HG03558 (cell line): ENCODE measurements around the gene COL21A1.
A peak's percentile ranks its signal among the peaks of the same experiment; 100 is the strongest.

Experiments used
- ATAC-seq: cut with Tn5 transposase; IDR thresholded peaks from one replicate; pipeline ENCODE4 v1.9.1; 2021; ENCODE audit warnings: moderate number of reproducible peaks; ENCODE audit not compliant: unreplicated experiment; ENCODE audit errors: extremely low read depth

Gene COL21A1

DNA sequence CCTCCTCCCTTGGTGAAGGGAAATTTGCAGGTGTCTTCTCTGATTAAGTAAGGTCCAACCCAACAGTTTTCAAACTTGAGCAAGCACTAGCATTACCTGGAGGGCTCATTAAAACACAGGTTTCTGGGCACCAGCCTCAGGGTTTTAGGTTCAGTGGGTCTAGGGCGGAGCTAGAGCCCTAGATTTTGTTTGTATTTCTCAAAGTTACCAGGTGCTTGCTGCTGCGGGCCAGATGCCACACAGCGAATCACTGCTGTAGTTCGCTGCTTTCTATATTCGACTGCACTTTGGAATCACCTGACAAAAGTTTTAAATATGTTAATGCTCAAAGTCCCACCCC is 869 bp downstream of the COL21A1 start:
- ATAC-seq = no peak

DNA sequence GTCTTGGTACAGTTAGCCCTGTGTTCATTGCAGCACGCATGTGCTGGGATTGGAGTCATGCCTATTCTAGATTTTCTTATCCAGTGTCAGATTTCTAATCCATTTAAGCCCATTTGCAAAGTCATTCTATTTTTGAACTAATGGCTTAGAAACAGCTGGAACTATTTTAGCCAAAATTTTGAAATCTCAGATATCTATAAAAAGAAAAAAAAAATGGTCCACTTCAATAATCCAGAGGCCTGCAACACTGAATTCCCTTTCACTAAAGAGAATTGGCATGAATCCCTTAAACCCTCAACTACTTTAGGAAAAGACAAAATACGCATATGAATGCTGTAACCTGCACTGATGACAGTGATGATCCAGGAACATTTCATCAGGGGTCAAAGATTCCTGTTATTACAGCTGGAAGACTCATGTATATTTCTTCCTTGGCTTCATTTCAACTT is 1.5 kb downstream of the COL21A1 start:
- ATAC-seq = no peak

DNA sequence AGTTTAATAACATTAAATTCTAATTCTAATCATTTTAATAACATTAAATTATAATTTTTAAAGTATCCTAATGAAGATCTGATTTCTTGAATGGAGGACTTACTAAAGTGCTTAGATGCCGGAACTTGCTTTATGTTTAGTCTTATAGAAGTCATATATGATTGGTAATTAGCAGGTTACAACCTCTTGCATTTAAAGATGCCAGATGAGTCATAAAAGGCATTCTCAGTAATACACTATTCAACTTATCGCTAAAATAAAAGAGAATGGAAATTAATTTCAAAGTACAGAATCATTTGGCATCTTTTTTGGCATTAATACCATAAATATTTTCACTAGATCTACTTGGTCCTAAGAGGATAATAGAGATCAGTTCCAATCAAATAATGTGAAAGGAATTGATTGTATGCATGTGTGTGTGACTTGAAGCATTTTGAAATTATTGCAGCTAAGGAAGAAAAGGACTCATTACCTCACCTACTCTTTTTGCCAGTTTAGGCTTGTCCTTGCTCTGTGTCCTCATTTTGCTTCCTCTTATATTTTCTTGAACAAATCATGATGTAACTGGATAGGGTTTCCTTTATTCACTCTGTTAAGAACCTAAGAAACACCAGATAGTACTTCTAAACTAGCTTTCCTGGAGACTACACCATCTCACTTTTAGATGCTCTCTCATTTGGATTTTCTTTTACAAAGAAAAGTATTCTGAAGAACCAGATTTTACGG is 2.7 kb downstream of the COL21A1 start:
- ATAC-seq = no peak

DNA sequence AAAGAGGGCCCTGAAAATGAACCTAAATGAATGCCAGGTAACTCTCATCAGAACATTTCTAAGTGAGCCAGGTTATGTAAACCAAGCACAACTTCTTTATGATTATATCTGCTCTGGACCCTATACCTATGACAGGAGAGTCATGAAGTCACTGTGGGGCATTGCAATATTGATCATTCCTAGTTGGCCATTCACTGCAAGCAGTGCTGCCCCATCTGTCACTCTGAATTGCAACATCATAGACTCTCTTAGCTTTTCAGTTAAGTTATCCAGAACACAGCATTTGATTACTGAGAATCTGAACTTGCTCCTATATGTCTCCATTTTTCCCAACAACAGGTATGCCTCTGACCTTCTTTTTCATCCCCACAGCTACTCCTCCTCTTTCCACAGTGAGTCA is 3.3 kb downstream of the COL21A1 start:
- ATAC-seq = no peak

DNA sequence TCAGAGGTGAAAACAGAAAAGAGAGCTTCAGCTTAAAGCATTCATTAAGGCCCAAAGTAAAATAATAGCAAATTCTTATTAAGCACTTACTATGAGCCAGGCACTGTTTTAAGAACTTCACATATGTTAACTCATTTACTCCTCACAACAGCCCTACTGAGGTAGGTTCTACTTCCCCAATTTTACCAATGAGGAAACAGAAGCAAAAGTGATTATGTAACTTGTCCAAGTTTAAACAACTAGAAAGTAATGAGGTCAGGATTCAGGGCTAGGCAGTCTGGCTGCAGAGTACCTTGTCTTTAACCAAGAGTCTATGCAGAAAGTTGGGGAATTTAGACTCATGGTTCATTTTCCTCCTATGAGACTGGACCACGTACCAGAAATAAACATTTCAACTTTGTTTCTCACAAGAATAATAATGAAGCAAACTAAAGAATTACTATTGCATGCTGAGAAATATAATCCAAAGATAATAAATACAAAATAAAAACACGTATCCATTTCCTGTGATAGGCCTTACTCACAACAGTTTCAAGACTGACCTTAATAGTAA is 3.8 kb downstream of the COL21A1 start:
- ATAC-seq = peak; percentile 69

DNA sequence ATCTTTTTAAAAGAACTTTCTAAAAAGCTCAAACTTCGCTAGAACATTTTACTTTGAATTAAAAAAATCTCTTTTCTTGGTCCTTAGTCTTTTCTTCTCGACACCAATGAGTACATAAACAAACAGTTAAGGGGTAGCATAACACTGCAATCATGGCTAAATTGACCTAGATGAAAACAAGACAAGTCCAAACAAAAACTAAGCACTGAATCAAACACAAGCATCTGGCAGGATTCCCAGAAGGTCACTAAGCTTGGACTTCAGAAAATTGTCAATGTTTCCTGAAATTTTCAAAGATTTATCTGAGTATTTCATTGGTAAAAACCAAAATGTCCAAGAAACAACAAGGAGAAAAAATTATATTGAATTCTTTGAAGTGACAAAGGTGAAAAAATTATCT is 5.0 kb downstream of the COL21A1 start:
- no peak for ATAC-seq

DNA sequence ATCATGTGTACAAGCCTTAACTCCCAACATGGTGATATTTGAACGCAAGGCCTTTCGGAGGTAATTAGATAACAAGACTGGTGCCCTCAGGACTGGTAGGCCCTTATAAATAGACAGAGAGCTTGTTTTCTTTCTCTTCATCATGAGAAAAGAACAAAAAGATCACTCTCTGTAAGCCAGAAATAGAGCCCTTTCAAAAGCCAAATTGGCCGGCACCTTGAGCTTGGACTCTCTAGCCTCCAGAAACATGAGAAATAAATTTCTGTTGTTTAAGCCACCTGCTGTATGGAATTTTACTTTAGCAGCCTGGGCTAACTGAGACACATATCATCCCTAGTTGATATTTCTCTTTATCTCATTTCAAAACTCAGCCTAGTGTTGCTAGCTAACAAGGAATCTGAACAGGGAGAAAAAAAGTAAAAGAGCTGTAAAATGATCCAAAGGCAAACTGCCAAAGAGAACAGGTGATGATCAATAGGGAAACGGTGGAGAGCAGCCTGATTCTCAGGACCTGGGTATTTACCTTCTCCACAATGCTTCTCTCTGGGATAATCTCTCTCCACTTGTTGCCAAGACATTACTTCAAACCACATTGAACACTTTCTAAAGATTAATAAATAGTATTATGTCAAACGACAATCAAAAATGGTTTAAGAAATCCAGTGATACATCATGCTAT is 6.1 kb downstream of the COL21A1 start:
- no peak for ATAC-seq

DNA sequence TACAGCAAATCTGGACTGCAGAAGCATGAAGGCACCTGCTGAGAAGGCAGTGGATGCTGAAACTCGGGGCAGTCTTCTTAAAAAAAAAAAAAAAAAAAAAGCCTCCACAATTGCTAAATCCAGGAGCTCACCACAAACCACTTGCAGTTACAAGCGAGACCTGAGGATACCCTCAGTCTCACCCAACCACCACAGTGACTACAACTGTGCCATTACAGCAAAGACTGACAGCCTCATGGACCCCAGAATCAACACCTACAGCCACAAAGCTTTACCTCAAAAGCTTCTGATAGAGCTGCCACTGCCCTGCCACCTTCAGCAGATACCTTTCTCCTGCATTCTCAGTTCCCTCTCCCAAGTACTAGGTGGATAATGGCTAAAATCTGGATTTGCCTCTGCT is 9.0 kb downstream of the COL21A1 start:
- ATAC-seq = no peak

DNA sequence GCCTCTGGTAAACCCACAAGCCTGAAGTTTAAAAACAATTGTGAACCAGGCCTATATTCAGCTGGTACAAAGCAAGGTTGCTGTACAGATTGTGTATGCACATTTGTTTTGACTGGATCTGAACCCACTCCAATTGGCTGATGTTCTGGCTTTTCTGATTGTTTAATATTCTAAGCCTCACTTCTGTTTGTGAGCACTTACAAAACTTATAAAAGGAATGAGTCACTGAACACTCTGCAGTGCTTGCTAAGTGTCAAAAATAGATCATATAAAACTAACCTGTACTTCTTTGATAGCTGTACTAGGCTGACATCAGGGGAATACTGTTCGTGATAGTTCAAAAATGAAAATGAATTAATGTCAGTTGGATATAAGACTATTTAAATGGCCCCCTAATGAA is 12.1 kb downstream of the COL21A1 start:
- ATAC-seq = no peak

DNA sequence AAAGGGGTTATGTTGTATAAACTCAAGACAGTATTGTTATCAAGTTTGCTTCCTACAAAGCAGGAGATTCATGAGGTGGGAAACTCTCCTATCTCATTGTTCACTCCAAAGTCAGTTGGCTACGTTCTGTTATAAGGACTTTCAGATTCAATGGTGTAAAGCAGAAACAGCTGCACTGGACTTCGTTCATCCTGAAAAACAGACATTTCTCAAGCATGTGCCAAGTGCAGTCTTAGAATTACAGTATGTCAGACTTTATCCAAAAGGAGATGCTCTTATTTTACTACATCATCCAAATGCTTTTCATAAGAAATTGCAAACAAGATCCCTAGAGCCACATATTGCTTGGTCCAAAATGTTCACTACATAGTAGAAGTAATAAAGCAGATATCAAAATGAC is 14.9 kb downstream of the COL21A1 start:
- ATAC-seq = no peak

DNA sequence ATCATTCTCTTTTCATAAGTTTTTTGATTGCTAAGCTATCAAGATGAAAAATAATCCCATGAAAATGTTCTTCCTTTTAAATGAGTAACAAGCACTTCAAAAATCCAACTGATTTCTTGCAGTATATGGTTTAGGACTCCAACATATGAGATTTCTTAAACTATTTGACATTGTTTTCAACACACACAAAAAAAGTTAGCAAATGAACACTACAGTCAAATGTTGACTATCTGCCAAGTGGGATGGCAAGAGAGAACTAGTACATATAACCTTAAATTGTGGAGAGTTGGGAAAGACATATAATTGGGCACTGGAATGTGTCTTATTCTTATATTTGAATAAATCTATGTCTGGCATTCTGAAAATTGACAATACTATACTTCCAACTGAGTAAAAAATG is 15.6 kb downstream of the COL21A1 start:
- no peak for ATAC-seq

DNA sequence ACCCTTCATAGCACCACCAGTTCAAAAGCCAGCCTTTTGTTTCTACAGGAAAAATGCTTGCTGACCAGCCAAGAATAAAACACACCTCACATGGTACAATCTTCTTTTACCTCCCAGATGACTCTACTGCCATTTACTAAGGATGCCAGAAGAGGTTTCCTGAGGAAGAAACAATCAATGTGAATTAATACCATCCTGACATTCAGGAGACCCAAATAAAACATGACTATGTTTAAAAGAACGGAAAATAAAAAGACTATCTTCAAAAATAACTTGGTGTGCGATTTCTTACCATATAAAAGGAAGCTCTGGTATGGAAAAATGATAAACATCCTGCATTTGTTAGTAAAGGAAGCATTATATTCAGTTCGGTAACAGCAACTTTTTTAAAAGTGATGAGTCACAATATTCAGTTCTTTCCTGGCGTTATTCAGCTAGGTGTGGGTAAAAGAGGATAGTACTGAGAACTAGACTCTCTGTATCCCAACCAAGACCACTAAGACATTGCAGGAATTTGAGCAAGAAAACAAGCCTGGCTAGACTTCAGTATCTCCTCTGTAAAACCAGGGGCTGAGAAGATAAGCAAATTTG is 16.3 kb downstream of the COL21A1 start:
- ATAC-seq = no peak

DNA sequence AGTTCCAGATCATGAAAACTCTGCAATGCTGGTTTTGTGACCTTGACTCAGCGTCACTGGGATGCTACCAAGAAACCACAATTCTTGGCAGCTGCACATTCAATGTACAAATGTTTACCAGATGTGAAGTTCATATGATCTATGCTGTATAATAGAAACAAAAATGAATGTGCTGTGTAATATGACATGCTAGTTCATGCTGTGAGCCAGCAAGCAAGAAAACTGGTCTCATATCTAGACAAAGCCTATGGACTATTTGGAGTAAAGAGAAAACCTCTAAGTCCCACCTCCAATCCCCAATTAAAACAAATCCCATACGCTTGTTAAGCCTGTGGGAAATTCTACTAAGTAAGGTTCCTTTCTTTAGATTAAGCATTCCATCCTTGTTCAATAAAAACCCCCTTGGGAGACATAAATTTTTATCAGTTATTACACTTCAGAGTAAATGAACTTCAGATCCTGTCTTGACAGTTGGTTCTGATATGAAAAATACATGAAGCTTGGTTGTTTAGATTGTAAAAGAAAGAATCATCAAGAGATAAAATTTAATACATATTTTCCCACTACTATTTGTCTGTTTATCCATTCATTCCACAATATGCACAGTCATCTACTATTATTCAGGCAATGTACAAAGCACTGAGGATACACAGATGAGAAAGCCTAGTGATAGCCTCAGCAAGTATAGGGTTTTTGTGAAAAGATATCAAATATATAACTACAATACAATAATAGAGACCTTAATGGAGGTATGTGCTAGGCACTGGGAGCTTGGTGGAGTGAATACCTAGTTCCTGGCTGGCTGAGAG is 20.1 kb downstream of the COL21A1 start:
- ATAC-seq = no peak

DNA sequence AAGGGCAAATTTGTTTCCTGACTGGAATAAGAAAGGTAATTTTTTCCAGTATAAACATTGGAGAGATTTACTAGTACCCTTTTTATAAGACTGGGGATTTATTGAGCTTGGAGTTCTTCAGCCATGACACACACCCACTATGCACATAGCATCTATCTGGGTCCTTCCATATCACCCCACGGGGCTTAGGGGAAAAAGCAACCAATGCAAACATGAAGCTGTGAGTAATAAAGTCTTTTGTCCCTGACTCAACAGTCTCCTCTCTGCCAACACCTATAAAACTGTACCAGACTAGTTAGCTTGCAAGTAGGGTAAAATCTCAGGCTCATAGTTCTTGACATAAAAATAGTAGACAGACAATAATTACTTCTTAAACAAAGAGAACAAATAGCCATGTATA is 23.4 kb downstream of the COL21A1 start:
- ATAC-seq = no peak

DNA sequence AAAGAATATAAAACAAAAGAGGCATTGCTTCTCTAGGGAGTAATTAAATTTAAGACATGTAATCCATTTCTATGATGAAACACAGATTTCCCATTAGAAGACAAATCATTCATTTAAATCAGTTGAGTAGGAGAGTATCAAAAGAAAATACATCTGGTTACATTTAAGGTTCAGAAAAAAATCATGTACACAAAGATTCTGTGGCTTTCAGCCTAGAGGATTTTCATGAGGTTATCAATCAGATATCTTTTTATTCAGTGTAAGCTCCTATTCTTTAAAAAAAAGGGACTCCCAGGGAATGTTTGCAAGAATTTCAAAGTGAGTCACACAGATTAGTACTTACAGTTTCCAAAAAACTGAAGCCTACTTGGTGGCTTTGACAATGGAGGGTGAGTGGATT is 24.9 kb downstream of the COL21A1 start:
- ATAC-seq = no peak

DNA sequence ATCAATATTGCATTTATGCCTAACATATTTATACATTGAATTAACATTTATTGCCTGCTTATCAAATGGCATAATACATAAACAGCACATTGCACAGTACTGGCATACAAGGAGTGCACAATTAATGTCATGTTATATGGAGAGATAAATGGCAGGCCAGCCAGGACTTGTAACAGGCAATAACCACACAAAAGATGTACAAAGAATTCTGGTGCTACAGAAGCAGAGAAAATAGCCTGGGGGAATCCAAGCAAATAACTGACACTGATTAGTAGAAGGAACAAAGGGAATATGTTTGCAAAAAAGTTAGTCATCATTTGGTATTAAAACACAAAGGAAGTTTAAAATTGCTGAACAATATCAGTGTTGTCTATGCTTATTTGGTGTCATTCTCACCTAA is 27.3 kb downstream of the COL21A1 start:
- ATAC-seq = no peak

DNA sequence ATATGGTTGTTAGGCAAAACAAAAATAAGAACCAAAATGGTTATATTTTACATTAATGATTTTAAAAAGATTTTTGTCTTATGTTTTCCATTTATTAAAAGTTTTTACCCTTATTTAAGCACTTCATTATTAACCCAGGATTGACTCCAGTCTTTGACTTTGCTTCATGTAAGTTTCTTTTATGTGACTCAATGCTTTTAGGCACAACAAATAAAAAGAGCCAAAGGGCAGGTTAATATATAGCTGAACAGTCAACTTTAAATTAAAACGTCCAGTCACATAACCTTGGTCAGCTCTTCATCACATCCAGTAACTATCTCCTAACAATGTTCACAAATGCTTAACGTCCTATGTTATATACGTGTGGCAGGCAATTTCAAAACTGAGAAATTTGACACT is 32.7 kb downstream of the COL21A1 start:
- no peak for ATAC-seq

DNA sequence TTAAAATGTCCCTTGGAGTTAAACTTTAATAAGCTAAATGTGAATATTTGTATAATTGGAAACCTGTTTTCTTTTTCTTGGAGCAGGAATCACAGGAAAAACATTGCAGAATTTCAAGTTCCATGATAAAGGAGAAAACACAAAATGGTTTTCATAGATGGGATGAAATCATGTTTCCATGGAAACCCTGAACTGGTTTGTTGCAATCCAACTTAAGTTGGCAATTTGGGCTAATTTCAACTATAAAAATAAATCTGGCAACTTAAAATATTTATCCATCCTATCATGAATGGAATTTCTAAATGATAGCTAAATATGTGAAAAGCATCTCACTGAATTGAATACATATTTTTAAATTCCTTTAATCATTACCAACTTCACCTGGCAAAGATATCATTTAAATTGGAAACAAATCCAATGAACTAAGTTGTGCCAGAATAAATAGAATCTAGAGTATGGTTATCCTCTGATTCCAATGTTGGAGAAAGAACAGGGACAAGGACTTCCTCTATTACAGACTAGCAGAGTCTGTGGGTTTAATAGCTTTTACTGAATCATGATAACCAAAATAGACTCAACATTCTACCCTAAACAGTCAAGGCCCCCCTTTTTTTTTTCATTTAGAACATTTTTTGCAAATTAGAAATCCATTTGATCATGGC is 33.2 kb downstream of the COL21A1 start:
- no peak for ATAC-seq

DNA sequence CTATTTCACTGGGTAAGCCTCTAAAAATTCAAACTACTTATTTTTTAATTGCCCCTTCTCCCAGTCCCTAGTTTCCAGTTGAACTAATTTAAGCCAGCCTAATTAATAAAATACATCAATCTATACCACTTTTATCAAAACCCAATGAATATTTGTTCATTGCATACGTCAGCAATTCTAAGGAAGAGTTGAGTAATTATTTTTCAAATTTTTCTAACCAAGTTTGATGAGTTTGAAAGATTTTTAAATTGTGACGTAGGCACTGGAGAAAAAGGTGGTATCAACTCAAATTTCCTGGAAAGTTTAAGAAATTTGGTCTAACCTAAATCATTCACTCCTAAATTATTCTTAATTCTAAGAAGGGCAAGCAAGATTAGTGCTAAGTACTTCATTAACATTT is 35.7 kb downstream of the COL21A1 start:
- no peak for ATAC-seq

DNA sequence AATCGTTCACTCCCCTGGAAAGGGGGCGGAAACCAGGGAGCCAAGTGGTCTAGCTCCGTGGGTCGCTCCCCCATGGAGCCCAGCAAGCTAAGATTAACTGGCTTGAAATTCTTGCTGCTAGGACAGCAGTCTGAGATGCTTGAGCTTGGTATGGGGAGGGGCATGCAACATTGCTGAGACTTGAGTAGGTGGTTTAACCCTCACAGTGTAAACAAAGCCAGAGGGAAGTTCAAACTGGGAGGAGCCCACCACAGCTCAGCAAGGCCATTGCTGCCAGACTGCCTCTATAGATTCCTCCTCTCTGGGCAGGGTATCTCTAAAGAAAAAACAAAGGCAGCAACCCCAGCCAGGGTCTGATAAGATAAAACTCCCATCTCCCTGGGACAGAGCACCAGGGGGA is 43.2 kb downstream of the COL21A1 start:
- no peak for ATAC-seq
